GM12892 (cell line): ENCODE measurements around the gene LRRC8B.

Experiments used
- POLR2A ChIP-seq: IDR thresholded peaks from 2 replicates; pipeline ENCODE4 v1.6.1; 2011; ENCODE audit warnings: low read depth, low read length, control low read depth
- TAF1 ChIP-seq: IDR thresholded peaks from 2 replicates; pipeline ENCODE4 v1.6.1; 2011; ENCODE audit warnings: low read depth, mild to moderate bottlenecking, control low read depth, low read length, borderline replicate concordance

DNA sequence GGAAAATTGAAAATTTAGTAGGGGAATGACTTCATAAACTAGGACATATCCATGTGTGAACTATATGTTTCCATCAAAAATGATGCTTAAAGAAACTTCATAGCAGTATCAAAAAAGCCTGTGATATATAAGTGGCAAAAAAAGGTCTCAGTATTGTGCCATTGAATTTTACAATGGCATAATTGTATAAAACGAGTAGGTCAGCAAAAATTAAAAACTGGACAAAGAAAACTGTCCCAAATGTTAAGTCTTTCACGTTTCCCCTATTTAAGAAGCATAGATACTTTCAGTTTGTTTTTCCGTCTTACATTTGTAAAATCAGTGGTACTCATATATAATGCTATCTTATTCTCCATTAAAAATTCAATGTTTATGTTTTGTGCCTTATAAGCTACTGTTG, 43.2 kb downstream of the LRRC8B start:
- TF ChIP-seq POLR2A: no peak
- TF ChIP-seq TAF1: no peak
